ENCODE results near the gene SLC17A7.

DNA sequence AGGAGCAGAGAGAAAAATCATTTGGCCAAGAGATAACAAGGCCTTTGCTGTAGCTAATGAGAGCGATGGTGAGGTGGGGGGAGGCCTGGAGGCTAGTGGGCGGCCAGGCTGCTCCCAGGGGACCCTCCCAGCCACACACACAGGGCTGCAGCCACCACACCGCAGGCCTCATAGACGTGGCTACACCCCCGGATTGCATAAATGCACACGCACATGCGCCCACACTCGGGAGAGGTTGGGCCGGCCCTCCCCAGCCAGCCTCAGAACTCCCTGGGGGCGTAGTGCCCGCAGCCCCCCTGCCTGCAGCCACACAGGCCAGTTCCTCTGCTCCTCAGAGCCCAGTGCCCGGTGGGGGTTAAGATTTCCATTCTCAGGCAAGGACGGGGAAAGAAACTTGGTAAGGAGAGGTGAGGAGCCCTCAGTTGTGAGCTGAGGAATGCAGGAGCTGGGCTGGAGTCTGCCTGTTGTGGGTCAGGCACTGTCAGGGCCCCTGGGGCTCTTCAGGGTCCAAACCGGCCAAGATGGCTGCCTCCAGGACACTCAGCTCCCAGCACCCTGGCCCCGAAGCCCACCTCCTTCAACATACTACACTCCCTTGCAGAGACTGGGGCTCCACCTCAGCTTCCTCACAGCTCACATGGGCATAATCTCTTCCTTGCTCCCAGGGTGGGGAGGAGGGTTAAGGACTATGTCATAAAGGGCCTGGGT is 26.1 kb downstream of the SLC17A7 start:
- no peak for TF ChIP-seq ESRRG (CRISPR knock-in tag; IDR thresholded peaks at IDR 0.05)
- no peak for TF ChIP-seq RARB (CRISPR knock-in tag; IDR thresholded peaks at IDR 0.05)
- TF ChIP-seq, protein P1, sequence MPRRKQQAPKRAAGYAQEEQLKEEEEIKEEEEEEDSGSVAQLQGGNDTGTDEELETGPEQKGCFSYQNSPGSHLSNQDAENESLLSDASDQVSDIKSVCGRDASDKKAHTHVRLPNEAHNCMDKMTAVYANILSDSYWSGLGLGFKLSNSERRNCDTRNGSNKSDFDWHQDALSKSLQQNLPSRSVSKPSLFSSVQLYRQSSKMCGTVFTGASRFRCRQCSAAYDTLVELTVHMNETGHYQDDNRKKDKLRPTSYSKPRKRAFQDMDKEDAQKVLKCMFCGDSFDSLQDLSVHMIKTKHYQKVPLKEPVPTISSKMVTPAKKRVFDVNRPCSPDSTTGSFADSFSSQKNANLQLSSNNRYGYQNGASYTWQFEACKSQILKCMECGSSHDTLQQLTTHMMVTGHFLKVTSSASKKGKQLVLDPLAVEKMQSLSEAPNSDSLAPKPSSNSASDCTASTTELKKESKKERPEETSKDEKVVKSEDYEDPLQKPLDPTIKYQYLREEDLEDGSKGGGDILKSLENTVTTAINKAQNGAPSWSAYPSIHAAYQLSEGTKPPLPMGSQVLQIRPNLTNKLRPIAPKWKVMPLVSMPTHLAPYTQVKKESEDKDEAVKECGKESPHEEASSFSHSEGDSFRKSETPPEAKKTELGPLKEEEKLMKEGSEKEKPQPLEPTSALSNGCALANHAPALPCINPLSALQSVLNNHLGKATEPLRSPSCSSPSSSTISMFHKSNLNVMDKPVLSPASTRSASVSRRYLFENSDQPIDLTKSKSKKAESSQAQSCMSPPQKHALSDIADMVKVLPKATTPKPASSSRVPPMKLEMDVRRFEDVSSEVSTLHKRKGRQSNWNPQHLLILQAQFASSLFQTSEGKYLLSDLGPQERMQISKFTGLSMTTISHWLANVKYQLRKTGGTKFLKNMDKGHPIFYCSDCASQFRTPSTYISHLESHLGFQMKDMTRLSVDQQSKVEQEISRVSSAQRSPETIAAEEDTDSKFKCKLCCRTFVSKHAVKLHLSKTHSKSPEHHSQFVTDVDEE (CRISPR knock-in tag; IDR thresholded peaks at IDR 0.05), result no peak
- no peak for TF ChIP-seq ZFP30 (CRISPR knock-in tag; IDR thresholded peaks at IDR 0.05)
